Stomach (tissue), 9 donors: ENCODE measurements around the gene FIBP. TPM values are rescaled to one million over a fixed set of nuclear protein-coding genes. Genes with fewer than 3 reads are reported as not detected.

Experiments used
- DNase-seq, 2 donors: peaks; one replicate each; pipeline versions ENCODE4 v3.0.0 to v3.0.0-alpha.2; 2013 to 2019
- H3K27ac ChIP-seq, 5 donors: fragments of 200-600 bp in 4 of 5; sonication (generic) in 4 of 5; one replicate each; pipeline ENCODE4 v1.5.1; 2013 to 2019; ENCODE audit warnings: mild to moderate bottlenecking in 1 of 5, moderate library complexity in 1 of 5
- H3K27me3 ChIP-seq, 3 donors: fragments of 200-600 bp; sonication (generic); one replicate each; pipeline ENCODE4 v1.5.1; 2017 to 2019; ENCODE audit warnings: mixed run types in 1 of 3
- H3K36me3 ChIP-seq, 4 donors: fragments of 200-600 bp; sonication (generic); 1 replicate in 3 of 4; 2 replicates in 1 of 4; pipeline ENCODE4 v1.5.1; 2016 to 2019
- H3K4me1 ChIP-seq, 4 donors: fragments of 200-600 bp; sonication (generic); one replicate each; pipeline ENCODE4 v1.5.1; 2016 to 2019
- H3K4me3 ChIP-seq, 4 donors: fragments of 200-600 bp; sonication (generic) in 3 of 4; one replicate each; pipeline ENCODE4 v1.5.1; 2016 to 2019; ENCODE audit warnings: mild to moderate bottlenecking in 1 of 4
- H3K9me3 ChIP-seq, 4 donors: fragments of 200-600 bp; sonication (generic); one replicate each; pipeline ENCODE4 v1.5.1; 2016 to 2019
- CTCF ChIP-seq, 7 experiments: fragments of 450-650 bp in 4 of 7; fragments of 200-600 bp in 3 of 7; sonication (generic) in 3 of 7; IDR thresholded peaks; one replicate each; pipeline ENCODE4 v1.5.1; 2016 to 2019; ENCODE audit warnings: antibody characterized with exemption in 7 of 7, control low read depth in 2 of 7, mild to moderate bottlenecking in 1 of 7
- EP300 ChIP-seq: sonication (generic); formaldehyde crosslinking; IDR thresholded peaks from one replicate; pipeline ENCODE4 v1.6.1; 2017; ENCODE audit warnings: antibody characterized with exemption
- POLR2A ChIP-seq, 4 donors: fragments of 450-650 bp; IDR thresholded peaks; one replicate each; pipeline ENCODE4 v1.6.1; 2016; ENCODE audit warnings: antibody characterized with exemption in 4 of 4, control low read depth in 2 of 4, mild to moderate bottlenecking in 1 of 4, moderate library complexity in 1 of 4
- POLR2AphosphoS5 ChIP-seq, 3 donors: sonication (generic); formaldehyde crosslinking; IDR thresholded peaks; one replicate each; pipeline ENCODE4 v1.6.1; 2016; ENCODE audit warnings: antibody characterized with exemption in 3 of 3
- WGBS, 5 donors: extraction: QIAGEN DNeasy Blood & Tissue Kit in 3 of 5; methylation state at CpG; one replicate each; pipeline versions ENCODE4 v1.1.5 to v1.1.7; 2013 to 2018; 5-methylcytosine and 5-hydroxymethylcytosine counted together
- intact Hi-C: fragments of 100-400 bp; cut with DNase I; formaldehyde crosslinking; loops from one replicate; pipeline ENCODE4 v1.15.1; 2023; ENCODE audit warnings: low total_unique reads
- polyA plus RNA-seq, 3 donors: library from polyadenylated mRNA; stranded (reverse); fragments of 200-250 nt; gene quantifications; one replicate each; pipeline ENCODE4 v1.2.3, GENCODE V29; 2013
- total RNA-seq, 5 donors: library from RNA; depleted of rRNA; stranded (reverse); fragments of >200 nt; gene quantifications; one replicate each; pipeline versions ENCODE4 v1.1.0 to v1.2.3, GENCODE V29; 2014 to 2016
- donor health status: healthy with polysubstance abuse.
- donor health status: Bipolar disorder and iron deficiency.
- donor health status: healthy.

The FIBP gene
- total and polyA plus RNA-seq, 8 donors: 25.4 to 488 (median 70.2) TPM

- Histone ChIP-seq H3K36me3 (peaks cover 0 to 30% (median 19%) of the 10 kb centered on the region in 4 donors), H3K27me3 (no peaks in the 10 kb centered on the region), H3K4me1 (peaks cover 34 to 47% (median 39%) of the 10 kb centered on the region in 4 donors), H3K4me3 (peak within 1 kb of the TSS; percentile 60 to 63 (median 62)), H3K9me3 (no peaks in the 10 kb centered on the region), H3K27ac (peak within 1 kb of the TSS; percentile 78 to 91 (median 87))
- DNase-seq: peak in 1 of 2 donors; percentile 88
- TF ChIP-seq CTCF (IDR thresholded peaks at IDR 0.05): no peak
- intact Hi-C loops: no loop called here
- 1 to 2% (median 1%) methylated on average over 8 to 69 of the region's 69 CpGs for WGBS, 5 donors
These were observed 15.5 kb downstream of the FIBP start, which contains the start of gene EFEMP2 for GRCh38 chr11:65872586-65873317. TSS of gene EFEMP2 (minus strand) at chr11:65872800. CDS start at chr11:65872354, 446 bp downstream.

GRCh38 chr11:65871811-65872548 lies 16.3 kb downstream of the FIBP start:
- Histone ChIP-seq H3K36me3 (peaks cover 0 to 38% (median 26%) of the 10 kb centered on the region in 4 donors), H3K4me3 (peak overlapping the region; percentile 60 to 63 (median 62)), H3K27me3 (no peaks in the 10 kb centered on the region), H3K27ac (peak overlapping the region; percentile 48 to 91 (median 87)), H3K4me1 (peaks cover 34 to 55% (median 41%) of the 10 kb centered on the region in 4 donors), H3K9me3 (no peaks in the 10 kb centered on the region)
- peak in 1 of 2 donors; percentile 55 for DNase-seq
- TF ChIP-seq EP300 (no peak), POLR2AphosphoS5 (IDR thresholded peaks at IDR 0.05) (no peak), POLR2A (IDR thresholded peaks at IDR 0.05) (no peak), CTCF (IDR thresholded peaks at IDR 0.05) (no peak)
- WGBS, 5 donors: 29 to 51% (median 47%) methylated on average over 10 to 26 of the region's 26 CpGs
- intact Hi-C loops: no loop called here

GRCh38 chr11:65870706-65871681 lies 17.3 kb downstream of the FIBP start:
- Histone ChIP-seq H3K27me3 (no peaks in the 10 kb centered on the region), H3K4me1 (peaks cover 34 to 58% (median 41%) of the 10 kb centered on the region in 4 donors), H3K36me3 (peaks cover 2 to 48% (median 36%) of the 10 kb centered on the region in 4 donors), H3K9me3 (no peaks in the 10 kb centered on the region), H3K4me3 (peak overlapping the region; percentile 60 to 63 (median 62)), H3K27ac (peak overlapping the region in 4 of 5 donors; percentile 85 to 91 (median 88))
- DNase-seq: peak in 1 of 2 donors; percentile 53
- 58 to 74% (median 73%) methylated on average over 11 to 24 of the region's 24 CpGs for WGBS, 5 donors
- intact Hi-C loops: no loop called here
- no peak for TF ChIP-seq POLR2AphosphoS5 (IDR thresholded peaks at IDR 0.05)
- no peak for TF ChIP-seq POLR2A (IDR thresholded peaks at IDR 0.05)
- no peak for TF ChIP-seq CTCF (IDR thresholded peaks at IDR 0.05)
- no peak for TF ChIP-seq EP300

- 73 to 78% (median 76%) methylated on average over 11 of the region's 11 CpGs for WGBS, 5 donors
- no peak for DNase-seq
These were observed 18.0 kb downstream of the FIBP start for GRCh38 chr11:65870307-65870658.

More at GRCh38 chr11:65870307-65870658, 18.0 kb downstream of the FIBP start:
- peak overlapping the region in 2 of 5 donors; percentile 90 to 91 for H3K27ac ChIP-seq
- no peaks in the 10 kb centered on the region for H3K27me3 ChIP-seq
- H3K4me3 ChIP-seq: no peak overlapping the region
- no peak for TF ChIP-seq POLR2A (IDR thresholded peaks at IDR 0.05)
- TF ChIP-seq POLR2AphosphoS5 (IDR thresholded peaks at IDR 0.05): no peak
- TF ChIP-seq EP300: no peak
- intact Hi-C loops: no loop called here
- peaks cover 9 to 55% (median 43%) of the 10 kb centered on the region in 4 donors for H3K36me3 ChIP-seq
- H3K9me3 ChIP-seq: no peaks in the 10 kb centered on the region
- peaks cover 34 to 58% (median 41%) of the 10 kb centered on the region in 4 donors for H3K4me1 ChIP-seq
